Smooth muscle cell of bladder (primary cell): Measurements from ENCODE around the gene CLDN22. TPM values are rescaled to one million over a fixed set of nuclear protein-coding genes. Genes with fewer than 3 reads are reported as not detected.

ENCODE experiments used
- total RNA-seq: library from RNA; depleted of rRNA; stranded (reverse); fragments of >200 nt; gene quantifications from 2 replicates; pipeline ENCODE4 v1.2.3, GENCODE V29; 2014

Gene CLDN22
- not detected in 2 replicates for total RNA-seq

DNA sequence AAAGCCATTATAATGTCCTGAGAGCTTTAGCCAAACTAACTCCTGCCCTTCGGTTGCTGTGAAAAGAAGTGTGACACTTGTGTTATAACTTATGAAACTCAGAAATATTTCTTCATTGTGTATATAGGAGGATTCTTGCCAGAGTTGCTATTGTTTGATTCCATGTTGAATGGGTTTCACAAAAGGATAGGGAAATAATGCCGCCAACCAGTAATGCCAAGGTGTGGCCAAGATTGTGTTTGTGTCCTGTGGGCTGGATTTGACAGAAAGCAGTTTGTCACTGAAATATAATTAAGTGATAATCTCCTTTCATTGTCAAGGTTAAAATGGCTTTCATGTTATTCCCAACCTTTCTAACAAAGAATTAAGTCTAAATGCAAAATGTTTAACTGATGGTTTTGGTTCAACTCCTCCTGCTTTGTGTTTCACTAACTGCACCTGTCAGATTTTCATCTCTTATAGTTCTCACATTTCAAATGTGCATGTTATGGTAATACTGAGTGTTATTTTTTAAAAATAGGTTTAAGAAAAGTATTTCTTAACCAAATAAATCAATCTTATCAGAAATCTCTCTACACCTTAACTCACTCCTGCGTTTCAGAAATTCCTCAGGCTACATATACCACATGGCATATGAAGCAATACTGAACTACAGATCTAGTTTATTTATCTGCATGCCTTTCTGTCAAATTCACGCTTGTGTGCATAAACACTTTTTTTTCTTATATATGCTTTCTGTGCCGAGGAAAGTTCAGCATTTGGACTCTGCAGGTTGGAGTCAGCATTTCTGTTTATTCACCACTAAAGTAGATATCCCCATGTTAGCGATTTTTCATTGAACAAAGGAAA lies at the start of gene CLDN22:
Gene CLDN22, minus strand, starts transcription at position 66 of the 849 bp plus-strand sequence. Its CDS starts 58 bp downstream, at position 8.

DNA sequence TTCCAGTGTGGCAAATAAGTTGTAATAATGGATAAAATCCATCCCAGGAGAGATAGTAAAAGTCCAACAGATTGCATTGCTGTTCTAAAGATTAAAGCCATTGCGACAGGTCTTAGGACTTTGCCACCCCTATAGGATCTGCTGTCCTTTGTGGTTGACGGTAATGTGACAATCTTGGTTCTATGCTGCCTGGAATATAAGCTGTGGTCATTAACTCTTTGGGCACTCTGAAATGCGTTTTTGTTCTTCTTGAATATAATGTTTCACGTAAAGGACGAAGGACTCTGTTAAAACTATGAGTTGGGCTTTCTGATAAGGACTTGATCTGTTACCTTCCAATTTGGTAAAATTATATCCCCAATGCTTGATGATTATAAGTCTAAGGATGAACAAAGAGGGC lies 2.2 kb upstream of the CLDN22 start, which contains the start of gene CLDN24:
Gene CLDN24, minus strand, starts transcription at position 101 of the 400 bp plus-strand sequence. Its CDS starts 0 bp downstream, at position 101.

Other genes starting within 250 kb of the CLDN22 start
- 26.3 and 31.2 TPM in 2 replicates for gene WWC2, start 221.0 kb downstream of the CLDN22 start, total RNA-seq
- not detected in 2 replicates for gene CLDN24, start 2.1 kb upstream of the CLDN22 start, total RNA-seq
- 10.2 and 13.6 TPM in 2 replicates for gene CDKN2AIP, start 124.4 kb upstream of the CLDN22 start, total RNA-seq
- gene ING2, start 184.8 kb upstream of the CLDN22 start, total RNA-seq, result 4.1 and 9.1 TPM in 2 replicates